WI38 (cell line): ENCODE results near the gene MAP2K4.

Experiments
- H3K4me3 ChIP-seq: 2 replicates; pipeline ENCODE4 v1.5.1; 2011; ENCODE audit warnings: low read depth, mild to moderate bottlenecking, control low read depth, low read length
- CTCF ChIP-seq: IDR thresholded peaks from 2 replicates; pipeline ENCODE4 v1.5.1; 2012; ENCODE audit warnings: low read depth, mild to moderate bottlenecking, control low read depth, low read length

The MAP2K4 gene

GRCh38 chr17:12118617-12119016, 97.9 kb downstream of the MAP2K4 start:
- TF ChIP-seq CTCF, result no peak
- H3K4me3 ChIP-seq, result no peak overlapping the region

- no peak for TF ChIP-seq CTCF
- no peak overlapping the region for H3K4me3 ChIP-seq
Observed at GRCh38 chr17:12122075-12122474, 101.4 kb downstream of the MAP2K4 start.

- H3K4me3 ChIP-seq, result no peak overlapping the region
- TF ChIP-seq CTCF, result no peak
Observed at GRCh38 chr17:12127177-12127576, 106.5 kb downstream of the MAP2K4 start.

- TF ChIP-seq CTCF, result no peak
- no peak overlapping the region for H3K4me3 ChIP-seq
Observed at GRCh38 chr17:12127667-12128066, 107.0 kb downstream of the MAP2K4 start.

- H3K4me3 ChIP-seq, result no peak overlapping the region
- TF ChIP-seq CTCF, result no peak
Observed at GRCh38 chr17:12128946-12129345, 108.3 kb downstream of the MAP2K4 start.

- H3K4me3 ChIP-seq, result no peak overlapping the region
- TF ChIP-seq CTCF, result no peak
Observed at GRCh38 chr17:12133183-12133582, 112.5 kb downstream of the MAP2K4 start.

GRCh38 chr17:12134101-12134500, 113.4 kb downstream of the MAP2K4 start:
- no peak overlapping the region for H3K4me3 ChIP-seq
- TF ChIP-seq CTCF, result no peak
